GM21528 (cell line): ENCODE data around the gene FRMD4A.
"Not testable (repeated sequence)": the region's sequence is repeated elsewhere in the genome, so short reads cannot be mapped to it uniquely, and the experiment has no call there.

Experiments
- ATAC-seq: cut with Tn5 transposase; IDR thresholded peaks from one replicate; pipeline ENCODE4 v1.9.1; 2021; ENCODE audit warnings: mild to moderate bottlenecking, moderate library complexity; ENCODE audit not compliant: unreplicated experiment, low FRiP score

Gene FRMD4A

GRCh38 chr10:14067638-14068037, 263.1 kb downstream of the FRMD4A start:
- ATAC-seq = not testable (repeated sequence)

- ATAC-seq = no peak
These were observed 264.6 kb downstream of the FRMD4A start for GRCh38 chr10:14066106-14066505.

GRCh38 chr10:14063531-14064285, 267.0 kb downstream of the FRMD4A start:
- ATAC-seq = no peak

- no peak for ATAC-seq
These were observed 268.0 kb downstream of the FRMD4A start for GRCh38 chr10:14062528-14063260.

- no peak for ATAC-seq
These were observed 270.2 kb downstream of the FRMD4A start for GRCh38 chr10:14060320-14061070.

GRCh38 chr10:14056610-14057332, 274.0 kb downstream of the FRMD4A start:
- ATAC-seq = no peak

GRCh38 chr10:14052931-14053330, 277.8 kb downstream of the FRMD4A start:
- no peak for ATAC-seq

- ATAC-seq = no peak
These were observed 280.1 kb downstream of the FRMD4A start for GRCh38 chr10:14050598-14050997.

GRCh38 chr10:14048930-14049613, 281.7 kb downstream of the FRMD4A start:
- ATAC-seq = no peak

GRCh38 chr10:14047431-14047830, 283.3 kb downstream of the FRMD4A start:
- no peak for ATAC-seq

GRCh38 chr10:14042051-14042450, 288.7 kb downstream of the FRMD4A start:
- ATAC-seq = not testable (repeated sequence)

GRCh38 chr10:14040787-14041631, 289.7 kb downstream of the FRMD4A start:
- ATAC-seq = no peak

GRCh38 chr10:14039968-14040668, 290.6 kb downstream of the FRMD4A start:
- ATAC-seq = no peak

- ATAC-seq = no peak
These were observed 294.5 kb downstream of the FRMD4A start for GRCh38 chr10:14036233-14036632.

- ATAC-seq = no peak
These were observed 295.2 kb downstream of the FRMD4A start for GRCh38 chr10:14035506-14035905.

GRCh38 chr10:14032406-14032998, 298.2 kb downstream of the FRMD4A start:
- ATAC-seq = no peak

- ATAC-seq = no peak
These were observed 304.4 kb downstream of the FRMD4A start for GRCh38 chr10:14026325-14026724.
